Fibroblast of skin of left biceps (primary cell): ENCODE measurements around the gene MKLN1.
"Not testable (repeated sequence)": the region's sequence is repeated elsewhere in the genome, so short reads cannot be mapped to it uniquely, and the experiment has no call there.

Experiments used
- DNase-seq, 2 experiments: peaks; one replicate each; pipeline ENCODE4 v3.0.0-alpha.2; 2013; ENCODE audit warnings: low read depth in 2 of 2

The MKLN1 gene

GRCh38 chr7:131462715-131463114 is 135.0 kb downstream of the MKLN1 start:
- not testable (repeated sequence) for DNase-seq

DNA sequence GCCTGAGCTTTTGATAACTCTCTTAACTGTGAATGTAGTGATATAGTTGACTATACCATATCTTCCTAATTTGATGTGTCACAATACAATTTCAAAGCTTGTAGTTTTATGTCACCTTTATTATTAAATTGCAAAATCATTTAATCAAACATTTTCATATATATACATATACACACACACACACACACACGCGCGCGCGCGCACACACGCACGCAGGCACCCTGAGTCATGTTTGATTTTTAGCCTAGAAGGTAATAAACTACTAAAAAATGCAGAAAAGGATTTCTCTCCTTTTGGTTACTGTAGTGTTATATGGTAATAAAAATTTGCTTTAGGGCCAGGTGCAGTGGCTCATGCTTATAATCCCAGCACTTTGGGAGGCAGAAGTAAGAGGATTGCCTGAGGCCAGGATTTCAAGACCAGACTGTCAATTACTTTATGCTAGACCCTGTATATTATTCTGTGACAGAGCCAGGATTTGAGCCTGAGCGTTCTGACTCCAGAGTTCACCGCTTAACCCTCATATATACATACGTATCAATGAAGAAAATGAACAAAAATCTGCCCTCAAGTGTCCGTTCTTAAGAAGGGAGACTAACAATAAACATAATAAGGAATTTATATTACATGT is 139.2 kb downstream of the MKLN1 start:
- no peak for DNase-seq

DNA sequence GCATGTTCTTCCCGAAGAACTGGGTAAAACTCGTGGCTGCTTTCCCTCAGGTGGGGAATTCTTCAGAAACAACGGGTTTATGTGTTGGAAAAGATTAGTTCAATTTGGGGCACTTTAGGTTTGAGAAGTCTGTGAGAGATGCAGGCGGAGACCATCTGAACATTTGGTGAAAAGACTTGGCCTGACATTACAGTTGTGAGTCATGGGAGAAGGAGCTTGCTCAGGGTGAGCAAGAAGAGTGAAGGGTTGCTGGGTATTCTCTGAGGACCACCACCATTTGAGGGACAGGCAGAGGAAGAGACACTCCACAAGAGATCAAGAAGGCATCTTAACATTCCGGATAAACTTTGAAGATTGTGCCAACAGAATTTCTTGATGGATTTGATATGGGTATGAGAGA is 140.1 kb downstream of the MKLN1 start:
- no peak for DNase-seq

GRCh38 chr7:131471250-131472004 is 143.8 kb downstream of the MKLN1 start:
- no peak for DNase-seq

GRCh38 chr7:131476740-131477139 is 149.1 kb downstream of the MKLN1 start:
- no peak for DNase-seq

DNA sequence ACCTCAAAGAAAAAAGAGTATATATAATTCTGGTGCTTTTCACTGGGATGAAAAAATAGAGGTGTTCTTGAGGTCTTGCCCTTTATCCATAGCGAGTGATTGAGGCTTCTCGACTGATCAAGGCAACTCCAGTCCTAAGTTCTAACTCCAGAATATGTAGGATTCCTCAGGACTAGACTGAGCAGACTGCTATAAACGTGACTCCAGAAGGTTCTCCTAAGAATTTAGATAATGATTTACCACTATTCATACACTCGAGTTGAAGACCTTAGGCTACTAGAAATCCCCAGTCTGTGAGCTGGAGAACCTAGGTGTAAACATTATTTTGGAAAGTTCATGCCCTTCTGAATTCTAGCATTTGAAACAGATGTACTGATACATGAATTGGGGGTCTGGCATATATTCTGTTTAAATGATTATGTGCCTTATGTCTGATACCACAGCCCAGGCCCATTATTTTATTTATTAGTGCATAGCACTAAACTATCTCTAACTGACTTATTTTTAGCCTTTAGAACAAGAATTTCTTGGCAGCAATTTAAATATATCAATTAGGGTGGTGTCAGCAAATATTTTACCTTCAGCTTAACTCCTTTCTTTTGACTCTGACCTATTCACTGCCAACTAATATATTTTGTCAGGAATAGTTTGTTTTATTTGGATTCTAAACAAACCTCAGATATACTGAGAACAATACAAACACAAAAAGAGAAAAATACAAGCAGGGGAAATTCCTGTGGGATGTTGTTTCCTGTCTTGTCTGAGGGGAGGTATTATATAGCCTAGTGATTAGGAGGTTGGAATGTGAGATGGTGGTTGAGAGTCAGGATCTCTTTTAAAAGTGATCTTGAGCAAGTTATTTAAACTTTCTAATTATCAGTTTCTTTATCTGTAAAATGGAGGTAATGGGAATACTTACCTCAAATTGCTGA is 153.0 kb downstream of the MKLN1 start:
- DNase-seq: peak in 1 of 2 experiments; percentile 29

DNA sequence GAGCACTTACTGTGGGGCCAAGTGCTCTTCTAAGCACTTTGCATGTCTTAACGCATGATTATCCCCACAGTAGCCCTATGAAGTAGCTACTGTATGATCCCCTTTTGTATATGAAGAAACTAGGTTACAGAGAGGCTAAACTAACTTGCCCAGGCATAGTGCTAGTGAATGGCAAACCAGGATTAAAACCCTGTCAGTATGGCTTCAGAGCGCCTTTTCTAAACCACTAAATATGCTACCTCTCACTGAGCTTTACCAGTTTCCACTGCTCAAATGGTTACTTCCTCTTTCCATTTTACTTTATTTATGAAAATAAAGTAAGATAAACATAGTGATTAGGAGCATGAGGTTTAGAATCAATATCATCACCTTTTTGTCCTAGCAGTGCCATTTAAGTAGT is 155.1 kb downstream of the MKLN1 start:
- DNase-seq: no peak

GRCh38 chr7:131483586-131483985 is 155.9 kb downstream of the MKLN1 start:
- no peak for DNase-seq

- DNase-seq: no peak
These were observed 158.7 kb downstream of the MKLN1 start for GRCh38 chr7:131486346-131486745.

- DNase-seq: no peak
These were observed 159.5 kb downstream of the MKLN1 start for GRCh38 chr7:131487217-131487616.

GRCh38 chr7:131488361-131488760 is 160.7 kb downstream of the MKLN1 start:
- no peak for DNase-seq

DNA sequence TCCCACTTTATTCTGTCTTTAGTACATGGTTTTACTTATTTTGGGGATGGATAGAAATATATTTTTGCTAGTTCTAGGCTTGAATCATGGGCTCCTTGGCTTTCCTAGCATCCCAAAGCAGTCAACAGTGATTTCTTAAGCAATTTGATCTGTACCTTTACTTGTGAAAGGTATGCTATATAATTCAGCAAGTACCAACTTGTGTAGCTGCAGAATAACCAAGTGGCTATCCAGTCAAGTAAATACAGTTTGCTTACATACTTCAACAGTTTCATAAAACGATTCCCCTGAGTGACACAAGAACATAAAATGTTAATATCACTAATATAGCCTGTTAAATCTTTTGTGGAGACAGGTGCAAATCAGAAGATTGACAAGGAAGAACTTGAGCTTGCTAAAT is 161.5 kb downstream of the MKLN1 start:
- DNase-seq: no peak

GRCh38 chr7:131489881-131490280 is 162.2 kb downstream of the MKLN1 start:
- DNase-seq: no peak

DNA sequence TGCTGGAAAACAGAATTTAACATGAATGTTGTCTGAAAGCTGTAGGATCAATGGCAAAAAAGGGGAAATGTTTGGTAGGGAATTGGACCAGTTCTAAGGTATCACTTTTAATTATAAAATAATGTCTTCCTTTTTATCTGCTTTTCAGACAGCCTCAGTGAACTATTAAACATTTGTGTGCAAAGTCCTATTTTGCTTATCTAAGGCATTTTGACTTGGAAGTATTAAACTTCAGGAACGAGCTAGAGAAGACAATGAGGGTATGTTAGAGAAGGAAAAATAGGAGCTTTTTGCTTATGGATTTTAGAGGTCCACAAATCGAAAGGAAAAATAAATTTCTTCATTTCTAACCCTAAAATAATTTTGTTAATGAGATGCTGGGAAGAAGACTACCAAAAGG is 165.4 kb downstream of the MKLN1 start:
- no peak for DNase-seq

DNA sequence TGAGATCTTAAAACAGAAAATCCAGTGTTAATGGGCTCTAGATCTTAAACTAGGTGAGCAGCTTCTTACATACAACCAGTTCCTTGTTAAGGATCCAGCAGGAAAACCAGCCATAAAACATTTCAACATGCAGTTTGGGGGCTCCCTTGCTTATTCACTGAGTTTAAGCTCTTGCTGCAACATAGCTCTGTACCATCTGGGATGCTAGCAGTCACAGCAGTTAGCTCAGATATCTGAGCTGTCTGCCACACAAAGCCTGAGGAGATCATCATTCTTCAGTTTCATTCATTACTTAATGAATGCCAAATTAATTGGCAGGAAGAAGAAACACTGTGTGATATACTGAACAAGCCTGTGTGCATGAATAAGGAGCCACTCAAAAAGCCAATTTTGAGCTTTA is 165.9 kb downstream of the MKLN1 start:
- no peak for DNase-seq

DNA sequence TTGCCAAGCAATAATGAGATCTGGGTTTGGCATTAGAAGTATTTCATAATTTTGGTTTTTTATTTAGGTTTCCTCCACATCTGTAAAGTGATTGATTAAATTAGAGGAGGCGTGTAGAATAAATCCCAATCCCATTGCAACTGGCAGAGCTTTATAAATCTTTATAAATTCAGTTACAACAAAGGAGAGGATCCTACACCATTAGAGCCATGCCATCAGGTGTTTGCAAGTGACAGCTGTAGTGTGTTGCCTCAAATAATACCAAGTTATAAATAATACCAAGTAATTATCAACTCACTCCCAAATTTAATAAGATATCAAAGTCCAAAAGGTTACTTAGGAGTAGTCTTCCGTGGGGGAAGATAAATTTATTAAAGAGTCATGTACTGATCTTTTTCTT is 166.5 kb downstream of the MKLN1 start:
- DNase-seq: no peak

- no peak for DNase-seq
These were observed 168.2 kb downstream of the MKLN1 start for GRCh38 chr7:131495669-131496498.

DNA sequence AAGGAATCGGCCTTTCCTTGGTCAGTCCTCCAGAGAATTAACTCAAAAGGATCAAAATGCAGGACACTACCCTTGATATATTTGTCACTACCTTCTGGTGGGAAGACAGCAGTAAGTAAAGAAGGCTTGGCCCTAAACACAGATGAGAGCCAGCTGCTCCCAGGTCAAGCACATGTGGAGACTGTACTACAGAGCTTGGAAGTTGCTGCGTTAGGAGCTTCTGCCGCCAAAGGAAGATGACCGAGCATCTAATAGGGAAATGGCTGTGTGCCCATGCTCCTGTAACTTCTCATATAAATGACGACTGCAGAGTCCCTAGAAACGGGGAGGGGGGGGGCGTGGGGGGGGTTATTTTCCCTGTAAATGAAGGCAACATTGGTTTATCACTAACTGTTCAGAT is 169.8 kb downstream of the MKLN1 start:
- DNase-seq: no peak

GRCh38 chr7:131498237-131498885 is 170.7 kb downstream of the MKLN1 start:
- no peak for DNase-seq

- DNase-seq: no peak
These were observed 172.1 kb downstream of the MKLN1 start for GRCh38 chr7:131499801-131500200.

DNA sequence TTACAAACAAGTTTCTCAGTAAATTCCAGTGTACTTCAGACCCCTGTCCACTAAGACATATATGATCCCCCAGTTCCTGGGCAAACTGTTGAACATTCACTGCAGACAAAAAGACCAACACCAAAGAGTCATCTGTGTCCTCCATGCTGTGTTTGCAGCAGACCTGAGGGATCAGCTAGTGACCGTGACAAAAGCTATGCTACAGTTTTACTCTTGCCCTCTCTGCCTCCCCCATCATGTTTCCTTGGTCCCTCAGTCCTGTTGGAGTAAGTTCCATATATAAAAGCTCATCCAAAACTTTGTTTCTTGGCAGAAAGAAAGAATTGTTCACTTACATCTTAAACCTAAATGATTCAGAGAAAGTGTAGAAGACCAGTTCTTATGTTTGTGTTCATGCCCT is 172.7 kb downstream of the MKLN1 start:
- no peak for DNase-seq
